ENCODE results near the gene PPFIBP2.

The PPFIBP2 gene

GRCh38 chr11:7672960-7673723 lies 159.3 kb downstream of the PPFIBP2 start, which contains the start of gene CYB5R2:
Gene CYB5R2 (minus strand): TSS chr11:7673500. CDS start chr11:7672825, 675 bp downstream.
- Histone ChIP-seq H3K4me2 (ENCODE audit: low read length) (peak within 1 kb of the TSS; percentile 72), H2AFZ (ENCODE audit: low read length) (no peak within 1 kb of the TSS), H3K79me2 (ENCODE audit: insufficient read depth, low read length) (no peaks in the 10 kb centered on the region), H3F3A (ENCODE audit: insufficient read depth, low read length) (no peaks in the 10 kb centered on the region), H3K9me3 (ENCODE audit: low read length) (no peaks in the 10 kb centered on the region), H3K36me3 (ENCODE audit: insufficient read depth, low read length) (no peaks in the 10 kb centered on the region; the same call in 1 of the 2 replicates), H3K27me3 (ENCODE audit: insufficient read depth, low read length) (no peaks in the 10 kb centered on the region; the same call in 1 of the 2 replicates), H3K9ac (ENCODE audit: low read length) (peak within 1 kb of the TSS; percentile 63), H3K27ac (ENCODE audit: low read depth, low read length, poor library complexity, severe bottlenecking) (peak within 1 kb of the TSS; percentile 54), H4K20me1 (ENCODE audit: insufficient read depth, low read length) (no peaks in the 10 kb centered on the region), H3K9me2 (ENCODE audit: low read depth, low read length) (no peaks in the 10 kb centered on the region), H3K4me1 (ENCODE audit: insufficient read depth, low read length, severe bottlenecking) (peaks cover 27% of the 10 kb centered on the region), H3K4me3 (ENCODE audit: low read depth, low read length, poor library complexity, severe bottlenecking) (peak within 1 kb of the TSS; percentile 67)
- TF ChIP-seq CTCF (IDR thresholded peaks at IDR 0.05; ENCODE audit: low read length) (no peak), EZH2 (IDR thresholded peaks at IDR 0.05; ENCODE audit: borderline replicate concordance, low read length) (no peak)

- Histone ChIP-seq H2AFZ (ENCODE audit: low read length) (no peak overlapping the region), H3K9ac (ENCODE audit: low read length) (peak overlapping the region; percentile 63)
- TF ChIP-seq EZH2 (IDR thresholded peaks at IDR 0.05; ENCODE audit: borderline replicate concordance, low read length) = no peak
- TF ChIP-seq CTCF (IDR thresholded peaks at IDR 0.05; ENCODE audit: low read length) = no peak
Observed at GRCh38 chr11:7673724-7674434, 160.1 kb downstream of the PPFIBP2 start.

GRCh38 chr11:7675631-7676030 lies 161.8 kb downstream of the PPFIBP2 start:
- Histone ChIP-seq H4K20me1 (ENCODE audit: insufficient read depth, low read length) (no peaks in the 10 kb centered on the region), H3F3A (ENCODE audit: insufficient read depth, low read length) (no peaks in the 10 kb centered on the region), H3K9me2 (ENCODE audit: low read depth, low read length) (no peaks in the 10 kb centered on the region), H3K27ac (ENCODE audit: low read depth, low read length, poor library complexity, severe bottlenecking) (no peak overlapping the region), H3K4me3 (ENCODE audit: low read depth, low read length, poor library complexity, severe bottlenecking) (no peak overlapping the region), H2AFZ (ENCODE audit: low read length) (no peak overlapping the region), H3K36me3 (ENCODE audit: insufficient read depth, low read length) (no peaks in the 10 kb centered on the region; the same call in 1 of the 2 replicates), H3K9ac (ENCODE audit: low read length) (no peak overlapping the region), H3K4me1 (ENCODE audit: insufficient read depth, low read length, severe bottlenecking) (peaks cover 27% of the 10 kb centered on the region), H3K4me2 (ENCODE audit: low read length) (no peak overlapping the region), H3K9me3 (ENCODE audit: low read length) (no peaks in the 10 kb centered on the region), H3K27me3 (ENCODE audit: insufficient read depth, low read length) (no peaks in the 10 kb centered on the region; the same call in 1 of the 2 replicates), H3K79me2 (ENCODE audit: insufficient read depth, low read length) (no peaks in the 10 kb centered on the region)
- no peak for TF ChIP-seq CTCF (IDR thresholded peaks at IDR 0.05; ENCODE audit: low read length)
- TF ChIP-seq EZH2 (IDR thresholded peaks at IDR 0.05; ENCODE audit: borderline replicate concordance, low read length) = no peak

More at GRCh38 chr11:7673724-7674434, 160.1 kb downstream of the PPFIBP2 start:
- Histone ChIP-seq H4K20me1 (ENCODE audit: insufficient read depth, low read length) (no peaks in the 10 kb centered on the region), H3K27ac (ENCODE audit: low read depth, low read length, poor library complexity, severe bottlenecking) (no peak overlapping the region), H3F3A (ENCODE audit: insufficient read depth, low read length) (no peaks in the 10 kb centered on the region), H3K9me2 (ENCODE audit: low read depth, low read length) (no peaks in the 10 kb centered on the region), H3K4me3 (ENCODE audit: low read depth, low read length, poor library complexity, severe bottlenecking) (peak overlapping the region; percentile 67), H3K27me3 (ENCODE audit: insufficient read depth, low read length) (no peaks in the 10 kb centered on the region; the same call in 1 of the 2 replicates), H3K36me3 (ENCODE audit: insufficient read depth, low read length) (no peaks in the 10 kb centered on the region; the same call in 1 of the 2 replicates), H3K4me2 (ENCODE audit: low read length) (peak overlapping the region; percentile 72), H3K79me2 (ENCODE audit: insufficient read depth, low read length) (no peaks in the 10 kb centered on the region), H3K9me3 (ENCODE audit: low read length) (no peaks in the 10 kb centered on the region), H3K4me1 (ENCODE audit: insufficient read depth, low read length, severe bottlenecking) (peaks cover 27% of the 10 kb centered on the region)
